ENCODE results near the gene CD36.

CD36 gene

DNA sequence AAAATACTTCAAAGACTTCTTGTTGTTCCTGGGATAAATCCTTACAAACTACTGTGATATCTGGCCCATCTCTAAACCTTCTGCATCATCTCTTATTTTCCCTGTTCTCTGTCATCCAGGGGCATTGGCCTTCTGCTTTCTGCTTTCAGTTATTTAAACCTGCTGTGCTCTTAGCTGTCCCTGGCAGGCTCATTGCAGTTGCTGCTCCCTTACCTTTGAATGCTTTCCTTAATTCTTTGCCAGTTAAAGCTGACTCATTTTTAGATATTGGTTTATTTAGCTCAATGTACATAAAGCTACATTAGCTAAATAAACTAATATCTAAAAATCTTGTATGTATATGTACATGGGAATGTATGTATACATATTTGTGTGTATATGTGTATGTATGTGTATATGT, 40.6 kb upstream of the CD36 start:
- Histone ChIP-seq H3K27ac (no peak overlapping the region), H3K9me3 (no peaks in the 10 kb centered on the region), H3K36me3 (no peaks in the 10 kb centered on the region), H3K27me3 (no peaks in the 10 kb centered on the region), H3K4me1 (no peaks in the 10 kb centered on the region), H3K4me3 (no peak overlapping the region)
- intact Hi-C loops (cut with DNase I; ENCODE audit: low total_unique reads), result no loop called here
- TF ChIP-seq, protein P1, sequence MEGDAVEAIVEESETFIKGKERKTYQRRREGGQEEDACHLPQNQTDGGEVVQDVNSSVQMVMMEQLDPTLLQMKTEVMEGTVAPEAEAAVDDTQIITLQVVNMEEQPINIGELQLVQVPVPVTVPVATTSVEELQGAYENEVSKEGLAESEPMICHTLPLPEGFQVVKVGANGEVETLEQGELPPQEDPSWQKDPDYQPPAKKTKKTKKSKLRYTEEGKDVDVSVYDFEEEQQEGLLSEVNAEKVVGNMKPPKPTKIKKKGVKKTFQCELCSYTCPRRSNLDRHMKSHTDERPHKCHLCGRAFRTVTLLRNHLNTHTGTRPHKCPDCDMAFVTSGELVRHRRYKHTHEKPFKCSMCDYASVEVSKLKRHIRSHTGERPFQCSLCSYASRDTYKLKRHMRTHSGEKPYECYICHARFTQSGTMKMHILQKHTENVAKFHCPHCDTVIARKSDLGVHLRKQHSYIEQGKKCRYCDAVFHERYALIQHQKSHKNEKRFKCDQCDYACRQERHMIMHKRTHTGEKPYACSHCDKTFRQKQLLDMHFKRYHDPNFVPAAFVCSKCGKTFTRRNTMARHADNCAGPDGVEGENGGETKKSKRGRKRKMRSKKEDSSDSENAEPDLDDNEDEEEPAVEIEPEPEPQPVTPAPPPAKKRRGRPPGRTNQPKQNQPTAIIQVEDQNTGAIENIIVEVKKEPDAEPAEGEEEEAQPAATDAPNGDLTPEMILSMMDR (IDR thresholded peaks at IDR 0.05), result no peak
- DNase-seq, result no peak

DNA sequence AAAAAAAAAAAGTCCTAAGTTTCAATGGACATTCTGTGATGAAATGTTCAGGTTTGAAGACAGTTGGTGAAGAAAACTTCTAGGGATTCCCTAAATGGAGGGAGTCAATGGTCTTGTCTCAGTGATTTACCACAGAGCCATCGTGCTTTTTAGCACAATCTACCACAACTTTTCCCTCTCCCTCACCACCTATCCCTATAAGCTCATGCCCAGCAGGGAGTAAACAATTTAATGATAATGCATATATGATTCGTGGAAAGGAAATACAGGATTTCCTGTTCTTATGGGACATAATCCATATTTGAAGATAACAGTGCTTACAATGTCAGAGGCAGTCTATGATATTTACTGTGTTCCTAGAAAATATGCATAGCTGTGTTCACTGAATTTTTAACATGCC, 38.4 kb upstream of the CD36 start:
- Histone ChIP-seq H3K4me1 (no peaks in the 10 kb centered on the region), H3K27ac (no peak overlapping the region), H3K27me3 (no peaks in the 10 kb centered on the region), H3K4me3 (no peak overlapping the region), H3K9me3 (no peaks in the 10 kb centered on the region), H3K36me3 (no peaks in the 10 kb centered on the region)
- TF ChIP-seq, protein P1 (IDR thresholded peaks at IDR 0.05), result no peak
- intact Hi-C loops (cut with DNase I; ENCODE audit: low total_unique reads), result no loop called here
- no peak for DNase-seq

DNA sequence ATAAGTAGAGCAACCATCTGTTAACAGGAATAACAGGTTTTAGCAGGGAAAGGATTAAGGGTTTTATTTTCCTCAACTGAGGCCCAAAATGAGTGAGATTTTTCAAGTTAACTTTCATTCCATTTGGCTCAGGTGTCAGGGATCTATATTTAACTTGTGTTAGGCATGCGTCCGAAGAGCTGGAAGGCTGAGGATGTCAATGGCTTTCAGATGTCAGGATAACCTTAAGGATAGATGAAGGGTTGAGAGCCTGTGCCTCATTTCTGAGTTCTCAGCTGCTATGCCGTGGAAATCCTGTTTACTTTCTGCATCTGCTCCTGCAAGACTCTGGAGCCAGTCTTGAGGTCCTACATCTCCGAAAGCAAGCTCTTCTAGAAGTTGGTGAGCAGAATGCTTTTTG, 36.4 kb upstream of the CD36 start:
- H3K4me3 ChIP-seq, result no peak overlapping the region
- no peak for DNase-seq
- H3K36me3 ChIP-seq, result no peaks in the 10 kb centered on the region
- no peaks in the 10 kb centered on the region for H3K9me3 ChIP-seq
- intact Hi-C loops (cut with DNase I; ENCODE audit: low total_unique reads), result no loop called here
- H3K27me3 ChIP-seq, result no peaks in the 10 kb centered on the region
- TF ChIP-seq, protein P1 (IDR thresholded peaks at IDR 0.05), result no peak
- H3K27ac ChIP-seq, result no peak overlapping the region
- H3K4me1 ChIP-seq, result no peaks in the 10 kb centered on the region

GRCh38 chr7:80603940-80604339, 34.5 kb upstream of the CD36 start:
- intact Hi-C loops (cut with DNase I; ENCODE audit: low total_unique reads), result no loop called here
- H3K9me3 ChIP-seq, result no peaks in the 10 kb centered on the region

GRCh38 chr7:80604436-80604835, 34.0 kb upstream of the CD36 start:
- Histone ChIP-seq H3K36me3 (no peaks in the 10 kb centered on the region), H3K9me3 (no peaks in the 10 kb centered on the region), H3K27me3 (no peaks in the 10 kb centered on the region), H3K4me3 (no peak overlapping the region), H3K4me1 (no peaks in the 10 kb centered on the region), H3K27ac (no peak overlapping the region)
- TF ChIP-seq, protein P1 (IDR thresholded peaks at IDR 0.05), result no peak
- intact Hi-C loops (cut with DNase I; ENCODE audit: low total_unique reads), result no loop called here
- no peak for DNase-seq

More at GRCh38 chr7:80603940-80604339, 34.5 kb upstream of the CD36 start:
- H3K36me3 ChIP-seq, result no peaks in the 10 kb centered on the region
- TF ChIP-seq, protein P1 (IDR thresholded peaks at IDR 0.05), result no peak
- no peak for DNase-seq
- no peaks in the 10 kb centered on the region for H3K27me3 ChIP-seq
- H3K4me3 ChIP-seq, result no peak overlapping the region
- H3K27ac ChIP-seq, result no peak overlapping the region
- no peaks in the 10 kb centered on the region for H3K4me1 ChIP-seq

GRCh38 chr7:80607136-80607535, 31.3 kb upstream of the CD36 start:
- Histone ChIP-seq H3K4me1 (no peaks in the 10 kb centered on the region), H3K4me3 (no peak overlapping the region), H3K27me3 (no peaks in the 10 kb centered on the region), H3K9me3 (no peaks in the 10 kb centered on the region), H3K36me3 (no peaks in the 10 kb centered on the region), H3K27ac (no peak overlapping the region)
- intact Hi-C loops (cut with DNase I; ENCODE audit: low total_unique reads), result no loop called here
- TF ChIP-seq, protein P1 (IDR thresholded peaks at IDR 0.05), result no peak
- DNase-seq, result no peak
